ENCODE results near the gene CTBP2.

Gene CTBP2

DNA sequence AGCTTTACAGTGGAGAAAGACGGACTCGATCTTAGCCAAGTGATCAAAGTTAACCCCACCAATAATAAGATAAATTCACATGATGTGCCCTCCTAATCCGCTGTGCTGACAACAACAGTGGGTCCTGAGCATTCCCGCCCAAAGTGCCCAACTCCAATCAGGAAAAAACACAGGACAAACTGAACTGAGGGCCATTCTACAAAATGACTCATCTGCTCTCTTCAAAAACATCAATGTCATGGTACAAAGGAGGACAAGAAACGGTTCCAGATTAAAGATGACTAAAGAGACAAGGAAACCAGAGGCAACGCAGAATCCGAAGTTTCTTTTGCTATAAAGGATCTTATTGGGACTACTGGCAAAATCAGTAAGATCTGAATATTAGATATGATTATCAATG, 79.4 kb downstream of the CTBP2 start:
- Mint-ChIP-seq H3K4me3 (no peak overlapping the region), H3K27ac (no peak overlapping the region), H3K4me1 (ENCODE audit: low read depth in 2 of 2) (peaks cover 0 to 3% of the 10 kb centered on the region in 2 donors), H3K9me3 (no peaks in the 10 kb centered on the region), H3K27me3 (peaks cover 6 to 35% of the 10 kb centered on the region in 2 donors), H3K36me3 (ENCODE audit: insufficient read depth) (no peaks in the 10 kb centered on the region)
- DNase-seq (no peak), ATAC-seq (replicated peaks) (no peak)

DNA sequence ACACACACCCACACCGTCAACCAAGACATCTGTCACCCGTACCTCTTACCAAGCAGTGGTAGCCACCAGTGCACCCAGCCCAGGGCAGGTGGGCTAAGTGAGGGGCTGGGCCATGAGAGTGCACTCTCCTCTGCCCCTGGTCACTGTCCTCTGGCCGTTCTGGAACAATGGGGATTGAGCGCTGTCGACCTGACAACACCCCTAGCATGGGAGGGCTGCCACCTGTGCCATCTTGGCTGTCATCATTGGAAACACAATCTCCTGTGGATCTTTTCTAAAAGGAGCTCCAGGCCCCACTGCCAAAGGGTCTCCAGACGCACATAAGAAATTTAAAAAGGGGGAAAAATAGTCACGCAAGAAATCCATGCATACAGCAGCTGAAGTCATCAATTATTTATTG, 80.1 kb downstream of the CTBP2 start:
- no peak for ATAC-seq (replicated peaks)
- no peak for DNase-seq
- Mint-ChIP-seq H3K4me3 (no peak overlapping the region), H3K27me3 (peaks cover 6 to 28% of the 10 kb centered on the region in 2 donors), H3K9me3 (no peaks in the 10 kb centered on the region), H3K27ac (no peak overlapping the region), H3K36me3 (ENCODE audit: insufficient read depth) (no peaks in the 10 kb centered on the region), H3K4me1 (ENCODE audit: low read depth in 2 of 2) (peaks cover 0 to 3% of the 10 kb centered on the region in 2 donors)

DNA sequence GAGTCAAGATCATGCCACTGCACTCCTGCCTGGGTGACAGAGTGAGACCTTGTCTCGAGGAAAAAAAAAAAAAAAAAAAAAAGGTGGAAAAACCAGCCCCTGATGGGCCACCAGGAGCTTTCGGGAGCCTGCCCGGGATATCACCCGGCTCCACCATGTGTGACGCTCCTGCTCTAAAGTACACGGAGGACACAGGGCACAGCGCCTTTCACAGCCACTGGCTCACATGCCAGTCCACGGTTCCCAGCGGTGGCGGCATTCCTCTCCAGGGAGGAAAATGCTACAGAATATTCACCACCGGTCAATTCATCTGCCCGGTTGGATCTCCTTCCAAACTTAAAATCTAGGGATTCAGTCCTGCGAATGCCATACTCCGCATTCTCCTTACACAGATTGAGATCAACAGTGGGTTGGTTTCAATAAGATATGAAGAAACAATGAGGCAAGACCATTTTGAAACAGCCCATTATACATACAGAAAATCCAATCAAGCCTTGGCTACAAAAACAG, 81.2 kb downstream of the CTBP2 start:
- Mint-ChIP-seq H3K27me3 (peaks cover 6 to 16% of the 10 kb centered on the region in 2 donors), H3K36me3 (ENCODE audit: insufficient read depth) (no peaks in the 10 kb centered on the region), H3K9me3 (no peaks in the 10 kb centered on the region), H3K4me3 (no peak overlapping the region), H3K4me1 (ENCODE audit: low read depth in 2 of 2) (peaks cover 0 to 7% of the 10 kb centered on the region in 2 donors), H3K27ac (no peak overlapping the region)
- DNase-seq, result no peak
- ATAC-seq (replicated peaks), result no peak

DNA sequence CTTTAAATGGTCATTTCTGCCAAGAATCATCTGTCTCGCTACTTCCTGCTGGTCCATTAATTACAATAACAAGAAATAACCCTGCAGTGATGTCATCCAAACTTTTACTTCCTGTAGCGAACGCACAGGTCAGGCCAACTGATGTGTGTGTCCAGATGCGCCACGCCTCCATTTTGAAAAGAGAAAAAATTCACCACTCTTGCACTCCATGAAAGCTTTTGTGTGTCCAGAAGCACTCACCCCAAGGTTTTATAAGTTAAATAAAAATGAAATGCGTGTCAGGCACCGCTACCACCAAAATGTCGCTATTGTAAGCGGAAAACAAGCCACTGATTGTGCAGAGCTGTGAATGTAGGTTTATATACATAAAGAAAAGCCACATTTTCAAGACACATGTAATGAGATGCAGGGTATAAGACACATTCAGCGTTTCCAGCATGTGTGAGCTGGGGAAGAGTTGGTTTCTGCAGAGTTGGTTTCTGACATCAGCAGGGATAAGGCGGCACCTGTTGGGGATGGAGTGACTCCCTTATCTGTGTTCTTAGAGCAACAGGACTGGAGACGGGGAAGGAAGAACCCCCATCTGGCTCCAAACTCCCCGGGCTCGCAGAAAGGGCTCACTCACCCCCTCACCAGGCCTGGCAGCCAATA, 83.3 kb downstream of the CTBP2 start:
- no peak overlapping the region for H3K4me3 Mint-ChIP-seq
- no peaks in the 10 kb centered on the region for H3K9me3 Mint-ChIP-seq
- no peak for ATAC-seq (replicated peaks)
- no peak for DNase-seq
- H3K4me1 Mint-ChIP-seq (ENCODE audit: low read depth in 2 of 2), result peaks cover 0 to 4% of the 10 kb centered on the region in 2 donors
- peaks cover 0 to 9% of the 10 kb centered on the region in 2 donors for H3K27me3 Mint-ChIP-seq
- no peaks in the 10 kb centered on the region for H3K36me3 Mint-ChIP-seq (ENCODE audit: insufficient read depth)
- H3K27ac Mint-ChIP-seq, result no peak overlapping the region

DNA sequence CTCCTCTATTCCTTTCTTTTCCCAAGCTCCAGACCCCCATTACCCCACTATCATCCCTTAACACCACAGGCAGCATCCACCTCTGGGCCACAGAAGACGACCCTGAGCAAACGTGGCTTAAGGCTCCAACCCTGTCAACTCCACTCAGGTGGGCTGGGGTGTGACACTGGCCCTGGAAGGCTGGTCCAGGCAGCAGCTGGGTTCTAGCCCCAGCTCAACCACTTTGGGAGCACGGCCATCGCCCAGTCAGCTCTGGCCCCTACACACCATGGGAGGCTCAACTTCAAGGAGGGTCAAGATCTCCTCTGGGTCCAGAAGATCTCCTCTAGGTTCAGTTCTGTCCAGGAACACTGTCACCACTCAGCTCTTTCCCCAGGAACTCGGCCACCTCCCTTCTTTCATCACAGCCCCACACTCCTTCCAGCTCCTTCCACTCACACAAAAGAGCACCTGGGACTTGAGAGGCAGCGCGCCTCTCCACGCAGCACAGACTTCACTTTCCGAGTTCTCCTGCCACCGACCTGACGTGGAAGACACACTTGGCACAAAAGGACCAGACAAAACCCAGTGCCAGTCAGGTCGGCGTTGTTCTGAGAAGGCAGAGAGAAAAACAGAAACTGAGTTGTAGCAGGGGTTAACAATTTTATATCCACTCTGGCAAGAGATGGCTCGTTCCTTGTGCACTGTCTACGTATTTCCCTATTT, 84.1 kb downstream of the CTBP2 start:
- DNase-seq (no peak), ATAC-seq (replicated peaks) (no peak)
- H3K9me3 Mint-ChIP-seq, result no peaks in the 10 kb centered on the region
- H3K27me3 Mint-ChIP-seq, result peaks cover 0 to 10% of the 10 kb centered on the region in 2 donors
- no peaks in the 10 kb centered on the region for H3K36me3 Mint-ChIP-seq (ENCODE audit: insufficient read depth)
- H3K4me3 Mint-ChIP-seq, result no peak overlapping the region
- H3K4me1 Mint-ChIP-seq (ENCODE audit: low read depth in 2 of 2), result peaks cover 0 to 4% of the 10 kb centered on the region in 2 donors
- H3K27ac Mint-ChIP-seq, result no peak overlapping the region

DNA sequence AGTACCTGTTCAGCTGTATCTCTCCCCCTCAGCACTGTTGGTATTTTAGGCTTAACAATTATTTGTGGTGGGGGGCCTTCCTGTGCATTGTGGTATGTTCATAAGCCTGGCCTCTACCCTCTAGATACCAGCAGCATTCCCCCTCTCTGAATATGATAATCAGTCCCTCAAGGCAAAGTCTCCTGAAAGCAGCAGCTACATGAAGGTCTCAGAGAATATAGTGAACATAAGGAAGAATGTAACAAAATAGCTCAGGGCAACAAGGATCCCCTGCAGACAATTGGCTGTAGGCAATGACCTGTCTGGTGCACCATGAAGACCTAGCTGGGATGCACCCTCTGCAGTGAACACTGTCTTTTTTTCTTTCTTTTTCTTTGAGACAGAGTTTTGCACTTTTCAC, 86.4 kb downstream of the CTBP2 start:
- peaks cover 0 to 6% of the 10 kb centered on the region in 2 donors for H3K27me3 Mint-ChIP-seq
- no peak overlapping the region for H3K27ac Mint-ChIP-seq
- DNase-seq, result no peak
- H3K36me3 Mint-ChIP-seq (ENCODE audit: insufficient read depth), result no peaks in the 10 kb centered on the region
- H3K4me3 Mint-ChIP-seq, result no peak overlapping the region
- peaks cover 0 to 4% of the 10 kb centered on the region in 2 donors for H3K4me1 Mint-ChIP-seq (ENCODE audit: low read depth in 2 of 2)
- ATAC-seq (replicated peaks), result no peak
- H3K9me3 Mint-ChIP-seq, result no peaks in the 10 kb centered on the region

DNA sequence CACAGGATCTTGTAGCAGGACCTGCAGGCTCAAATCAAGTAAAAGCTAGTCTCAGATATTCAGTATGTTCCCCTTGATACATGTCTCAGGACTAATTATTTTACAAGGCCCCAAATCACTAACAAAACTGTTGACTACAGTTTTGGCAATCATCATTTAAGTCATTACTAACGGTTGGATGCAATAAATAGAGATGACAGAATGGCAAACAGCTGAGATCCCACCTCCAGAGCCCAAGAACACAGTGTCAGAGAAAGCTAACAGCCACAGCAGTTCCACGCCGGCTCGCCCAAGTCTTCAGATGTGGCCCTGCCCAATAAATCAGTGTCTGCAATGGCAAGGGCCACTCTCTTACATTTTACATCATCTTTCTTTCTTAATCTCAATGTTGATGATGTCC, 87.6 kb downstream of the CTBP2 start:
- H3K27me3 Mint-ChIP-seq, result peaks cover 0 to 6% of the 10 kb centered on the region in 2 donors
- no peaks in the 10 kb centered on the region for H3K36me3 Mint-ChIP-seq (ENCODE audit: insufficient read depth)
- H3K27ac Mint-ChIP-seq, result no peak overlapping the region
- H3K4me1 Mint-ChIP-seq (ENCODE audit: low read depth in 2 of 2), result peaks cover 0 to 4% of the 10 kb centered on the region in 2 donors
- H3K9me3 Mint-ChIP-seq, result no peaks in the 10 kb centered on the region
- no peak for DNase-seq
- no peak for ATAC-seq (replicated peaks)
- no peak overlapping the region for H3K4me3 Mint-ChIP-seq

DNA sequence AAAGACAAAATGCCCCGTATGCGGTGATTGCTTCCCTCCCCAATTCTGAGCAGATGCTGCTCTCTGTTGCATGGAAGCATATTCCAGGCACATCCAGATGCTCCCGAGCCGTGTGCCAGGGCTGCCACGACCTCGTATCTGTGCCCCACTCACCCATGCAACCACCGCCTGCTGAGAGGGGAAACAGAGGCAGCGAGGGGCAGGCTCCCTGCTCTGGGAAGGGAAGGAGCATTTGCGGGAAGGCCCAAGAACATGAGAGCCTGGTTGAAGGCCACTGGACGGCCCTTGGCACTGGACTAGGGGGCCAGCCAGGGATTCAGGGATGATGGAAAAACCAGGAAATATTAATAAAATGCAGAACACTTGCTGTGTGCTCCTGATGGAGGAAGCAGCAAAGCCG, 89.4 kb downstream of the CTBP2 start:
- no peaks in the 10 kb centered on the region for H3K9me3 Mint-ChIP-seq
- H3K36me3 Mint-ChIP-seq (ENCODE audit: insufficient read depth), result no peaks in the 10 kb centered on the region
- ATAC-seq (replicated peaks), result no peak
- peaks cover 0 to 11% of the 10 kb centered on the region in 2 donors for H3K4me1 Mint-ChIP-seq (ENCODE audit: low read depth in 2 of 2)
- no peak overlapping the region for H3K4me3 Mint-ChIP-seq
- no peak for DNase-seq
- peaks cover 0 to 6% of the 10 kb centered on the region in 2 donors for H3K27me3 Mint-ChIP-seq
- no peak overlapping the region for H3K27ac Mint-ChIP-seq

DNA sequence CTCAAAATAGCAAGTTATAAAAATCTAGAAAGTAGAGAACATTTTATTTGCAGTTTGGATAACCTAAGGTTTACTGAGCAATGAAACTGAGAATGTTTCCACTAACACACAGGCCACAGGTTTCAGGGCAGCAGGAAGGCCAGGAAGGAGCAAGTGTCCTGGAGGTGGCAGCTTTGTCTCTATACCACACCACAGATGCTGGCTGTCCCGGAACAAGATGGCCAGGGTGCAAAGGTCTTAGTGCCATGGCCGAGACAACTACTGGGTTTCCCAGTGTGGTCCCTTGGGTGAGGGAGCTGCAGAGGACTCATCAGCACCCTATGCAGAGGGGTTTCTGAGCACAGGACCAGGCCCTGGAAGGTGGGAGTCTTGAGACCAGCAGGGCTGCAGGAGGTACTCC, 92.0 kb downstream of the CTBP2 start:
- Mint-ChIP-seq H3K4me1 (ENCODE audit: low read depth in 2 of 2) (peaks cover 13 to 25% of the 10 kb centered on the region in 2 donors), H3K4me3 (no peak overlapping the region), H3K36me3 (ENCODE audit: insufficient read depth) (no peaks in the 10 kb centered on the region), H3K27ac (no peak overlapping the region), H3K27me3 (peaks cover 0 to 6% of the 10 kb centered on the region in 2 donors), H3K9me3 (no peaks in the 10 kb centered on the region)
- DNase-seq (no peak), ATAC-seq (replicated peaks) (no peak)

DNA sequence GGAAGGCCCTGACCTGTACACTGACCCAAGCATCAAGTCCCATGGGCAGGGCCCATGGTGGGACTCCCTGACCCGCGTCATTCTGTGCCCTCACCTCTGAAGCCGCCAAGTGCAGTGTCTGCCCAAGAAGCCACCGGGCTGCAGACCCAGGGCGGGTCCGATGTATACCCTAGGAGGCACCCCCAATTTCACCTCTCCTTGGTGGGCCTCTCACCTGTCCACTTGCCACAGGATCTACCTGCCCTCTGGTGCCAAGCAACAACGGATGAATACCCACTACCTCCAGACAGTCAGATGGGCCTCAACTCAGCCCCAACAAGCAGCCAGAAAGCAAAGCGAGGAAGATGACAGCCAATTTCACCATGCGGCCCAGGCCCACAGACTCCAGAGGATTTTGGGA, 92.6 kb downstream of the CTBP2 start:
- peaks cover 0 to 6% of the 10 kb centered on the region in 2 donors for H3K27me3 Mint-ChIP-seq
- H3K36me3 Mint-ChIP-seq (ENCODE audit: insufficient read depth), result no peaks in the 10 kb centered on the region
- no peaks in the 10 kb centered on the region for H3K9me3 Mint-ChIP-seq
- ATAC-seq (replicated peaks), result no peak
- no peak for DNase-seq
- H3K4me1 Mint-ChIP-seq (ENCODE audit: low read depth in 2 of 2), result peaks cover 16 to 25% of the 10 kb centered on the region in 2 donors
- no peak overlapping the region for H3K4me3 Mint-ChIP-seq
- no peak overlapping the region for H3K27ac Mint-ChIP-seq

DNA sequence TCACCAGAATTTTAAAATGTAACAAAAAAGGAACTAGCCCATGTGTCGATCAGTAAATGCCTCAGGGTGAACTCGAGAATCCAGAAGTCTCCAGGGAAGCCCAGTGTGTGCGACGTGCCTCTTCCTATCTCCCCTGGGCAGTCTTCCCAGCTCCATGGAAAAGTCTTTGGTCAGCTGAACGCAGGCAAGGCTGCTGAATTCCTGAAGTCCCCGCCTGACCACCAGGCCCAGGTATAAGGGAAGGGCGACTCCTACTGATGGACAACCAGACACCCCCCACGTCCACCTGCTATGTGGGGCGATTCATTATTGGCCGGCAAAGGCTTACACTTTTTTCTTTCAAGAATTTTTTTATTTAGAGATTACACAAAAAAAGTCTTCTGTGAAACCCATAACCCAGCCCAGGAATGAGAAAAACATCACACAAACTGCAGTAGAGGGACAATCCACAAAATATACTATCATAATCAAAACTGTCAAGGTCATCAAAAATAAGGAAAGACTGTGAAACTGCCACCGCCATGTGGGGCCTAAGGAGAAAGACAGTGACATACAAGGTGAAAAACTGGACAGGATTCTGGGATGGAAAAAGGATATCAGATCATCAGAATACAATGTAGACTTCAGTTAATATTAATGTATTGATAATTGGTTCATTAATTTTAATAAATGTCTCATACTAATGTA, 93.5 kb downstream of the CTBP2 start:
- H3K27me3 Mint-ChIP-seq, result peaks cover 0 to 10% of the 10 kb centered on the region in 2 donors

DNA sequence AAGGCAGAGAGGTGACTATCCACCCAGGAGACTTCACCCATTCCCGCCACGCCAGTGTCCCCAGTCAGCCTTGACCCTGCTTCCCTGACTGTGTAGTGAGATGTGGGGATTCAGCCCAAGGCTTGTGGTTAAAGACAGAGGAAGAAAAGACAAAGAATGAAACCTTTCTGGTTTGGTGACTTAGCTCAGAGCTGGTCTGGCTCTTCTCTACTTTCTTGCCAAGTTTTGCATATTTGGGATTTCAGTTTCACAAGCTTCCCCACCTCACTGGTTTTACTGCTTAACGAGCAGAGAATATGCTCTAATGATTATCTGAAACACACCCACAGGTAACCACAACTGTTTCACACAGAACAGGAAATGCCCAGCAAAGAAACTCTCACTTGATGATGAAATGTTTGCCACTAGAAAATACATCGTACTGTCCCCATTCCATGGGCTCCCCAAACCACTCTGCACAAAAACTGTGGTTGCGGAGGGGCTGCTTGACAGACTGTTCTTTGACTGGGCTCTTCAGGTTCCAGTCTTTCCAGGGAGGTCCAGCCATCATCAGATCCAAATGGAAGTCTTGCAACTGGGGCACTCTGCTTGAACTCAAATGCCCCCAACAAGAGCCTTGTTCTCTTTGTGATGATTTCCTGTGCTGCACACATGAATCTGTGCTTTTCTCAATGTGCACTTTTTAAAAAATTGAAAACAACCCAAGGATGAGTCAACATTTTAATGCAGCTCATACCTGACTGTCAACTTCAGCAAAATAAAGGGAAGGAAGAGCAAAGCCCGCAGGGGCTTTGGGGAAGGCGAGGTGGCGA, 95.5 kb downstream of the CTBP2 start:
- Mint-ChIP-seq H3K27ac (peak overlapping the region; percentile 68 to 88), H3K36me3 (ENCODE audit: insufficient read depth) (no peaks in the 10 kb centered on the region), H3K4me1 (ENCODE audit: low read depth in 2 of 2) (peaks cover 18 to 28% of the 10 kb centered on the region in 2 donors), H3K9me3 (no peaks in the 10 kb centered on the region), H3K27me3 (peaks cover 0 to 23% of the 10 kb centered on the region in 2 donors), H3K4me3 (peak overlapping the region; percentile 53 to 66)
- peak in 1 of 3 experiments; percentile 17 for DNase-seq
- peak; percentile 74 for ATAC-seq (replicated peaks)

More for the DNA sequence above, 93.5 kb downstream of the CTBP2 start:
- Mint-ChIP-seq H3K27ac (peak overlapping the region in 1 of 2 donors; percentile 62), H3K9me3 (no peaks in the 10 kb centered on the region), H3K4me3 (no peak overlapping the region), H3K4me1 (ENCODE audit: low read depth in 2 of 2) (peaks cover 16 to 28% of the 10 kb centered on the region in 2 donors), H3K36me3 (ENCODE audit: insufficient read depth) (no peaks in the 10 kb centered on the region)
- ATAC-seq (replicated peaks) (no peak), DNase-seq (no peak)

Measured in effector memory CD8-positive, alpha-beta T cell (primary cell).